HG02870 (cell line): ENCODE data around the gene ADAM12.
"Not testable (repeated sequence)": the region's sequence is repeated elsewhere in the genome, so short reads cannot be mapped to it uniquely, and the experiment has no call there.

ENCODE experiments used
- ATAC-seq: cut with Tn5 transposase; IDR thresholded peaks from one replicate; pipeline ENCODE4 v1.9.1; 2021; ENCODE audit warnings: mild to moderate bottlenecking, moderate library complexity; ENCODE audit not compliant: unreplicated experiment

The ADAM12 gene

DNA sequence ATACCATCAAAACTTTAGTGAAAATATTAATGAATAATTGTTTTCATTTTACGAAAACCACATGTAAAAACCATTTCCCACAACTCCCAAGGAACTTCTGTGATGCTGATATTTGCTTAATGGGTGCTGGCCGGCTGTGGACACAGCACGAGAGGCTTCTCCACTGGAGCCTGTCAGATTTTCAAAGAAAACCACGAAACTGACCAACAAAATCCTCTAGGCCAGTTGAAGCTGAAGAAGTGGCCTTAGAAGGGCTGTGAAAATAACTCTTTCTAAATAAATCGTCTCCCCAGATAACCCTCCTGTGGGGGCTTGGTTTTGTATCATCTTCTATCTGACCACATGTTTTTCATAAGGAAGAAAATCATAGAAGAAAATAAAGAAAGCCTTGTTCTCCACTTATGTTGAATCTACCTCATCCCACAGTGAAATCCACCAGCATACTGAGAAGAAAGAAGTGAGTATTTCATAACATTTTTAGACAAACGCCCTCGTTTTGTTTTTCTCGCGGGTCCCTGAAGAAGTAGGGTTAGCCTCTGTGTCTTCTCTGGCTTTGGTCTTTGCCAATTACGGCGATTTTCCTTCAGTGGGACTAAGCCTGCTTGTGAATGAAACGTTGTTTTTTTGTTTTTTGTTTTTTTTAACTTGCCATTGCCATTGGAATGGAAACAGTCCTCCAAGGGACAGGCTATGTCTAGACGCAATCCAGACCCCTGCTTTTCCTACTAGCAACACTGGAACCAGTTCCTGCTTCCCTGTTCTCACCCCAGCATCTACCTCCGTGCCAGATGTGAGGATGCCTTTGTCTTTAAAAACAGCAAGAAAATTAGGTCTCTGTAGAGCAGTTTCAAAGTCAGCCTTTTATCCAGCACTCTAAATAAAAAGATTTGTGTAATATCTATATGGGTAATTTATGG is 123.9 kb downstream of the ADAM12 start:
- no peak for ATAC-seq

DNA sequence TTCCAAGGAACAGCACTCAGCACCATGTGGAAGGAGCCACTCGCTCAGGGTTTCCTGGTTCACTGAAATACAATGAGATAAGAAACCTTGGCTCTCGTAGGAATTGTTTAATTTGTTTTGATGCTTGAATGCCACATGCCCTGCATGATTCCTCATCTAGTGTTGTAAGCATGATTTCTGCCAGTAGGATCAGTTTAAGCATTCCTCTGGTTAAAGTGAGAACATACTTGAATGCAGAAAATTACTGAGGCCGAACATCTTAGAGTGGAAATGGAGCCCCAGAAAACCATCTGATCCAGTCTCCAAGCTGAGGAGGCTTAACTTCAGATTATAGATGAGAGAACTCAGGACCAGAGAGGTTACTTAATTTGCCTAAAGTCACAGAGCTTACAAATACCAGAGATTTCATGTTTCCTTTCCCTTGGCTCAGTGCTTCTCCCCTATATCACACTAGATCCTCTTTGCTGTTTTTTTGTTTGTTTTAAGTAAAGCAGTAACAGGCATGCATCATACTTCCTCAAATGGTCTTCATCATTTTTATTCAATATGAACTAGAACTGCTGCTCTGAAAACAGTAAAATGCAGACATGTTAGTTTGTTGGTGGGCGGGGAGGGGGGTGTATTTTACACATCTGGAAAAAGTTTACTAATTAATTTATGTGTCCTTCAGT is 125.1 kb downstream of the ADAM12 start:
- no peak for ATAC-seq

DNA sequence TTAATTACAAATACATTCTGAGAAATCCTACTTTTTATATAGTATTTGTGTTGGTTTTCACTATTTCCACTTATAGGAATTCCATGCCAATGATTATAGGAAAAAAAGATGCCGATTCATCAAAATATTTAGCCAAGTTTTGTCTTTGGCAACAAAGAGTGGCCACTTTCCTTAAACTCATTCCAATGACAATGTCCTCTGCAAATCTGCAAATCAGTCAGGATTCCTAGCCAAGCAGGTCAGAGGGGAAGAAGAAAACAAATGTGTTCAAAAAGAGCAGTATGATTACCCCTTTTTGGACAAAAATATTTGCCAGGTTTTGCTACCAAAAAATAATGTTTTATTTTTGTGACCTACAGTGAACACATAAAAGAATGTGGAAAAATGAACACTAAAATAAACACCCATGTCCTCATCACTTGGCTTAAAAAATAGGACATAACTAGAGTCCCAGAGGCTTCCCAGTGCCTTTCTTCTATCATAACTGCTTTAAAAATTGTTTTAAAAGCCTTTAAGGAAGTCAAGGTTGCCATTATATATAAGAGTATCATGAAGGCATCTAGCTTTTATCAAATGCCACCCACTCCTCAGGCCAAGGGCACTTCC is 125.9 kb downstream of the ADAM12 start:
- ATAC-seq, result no peak

DNA sequence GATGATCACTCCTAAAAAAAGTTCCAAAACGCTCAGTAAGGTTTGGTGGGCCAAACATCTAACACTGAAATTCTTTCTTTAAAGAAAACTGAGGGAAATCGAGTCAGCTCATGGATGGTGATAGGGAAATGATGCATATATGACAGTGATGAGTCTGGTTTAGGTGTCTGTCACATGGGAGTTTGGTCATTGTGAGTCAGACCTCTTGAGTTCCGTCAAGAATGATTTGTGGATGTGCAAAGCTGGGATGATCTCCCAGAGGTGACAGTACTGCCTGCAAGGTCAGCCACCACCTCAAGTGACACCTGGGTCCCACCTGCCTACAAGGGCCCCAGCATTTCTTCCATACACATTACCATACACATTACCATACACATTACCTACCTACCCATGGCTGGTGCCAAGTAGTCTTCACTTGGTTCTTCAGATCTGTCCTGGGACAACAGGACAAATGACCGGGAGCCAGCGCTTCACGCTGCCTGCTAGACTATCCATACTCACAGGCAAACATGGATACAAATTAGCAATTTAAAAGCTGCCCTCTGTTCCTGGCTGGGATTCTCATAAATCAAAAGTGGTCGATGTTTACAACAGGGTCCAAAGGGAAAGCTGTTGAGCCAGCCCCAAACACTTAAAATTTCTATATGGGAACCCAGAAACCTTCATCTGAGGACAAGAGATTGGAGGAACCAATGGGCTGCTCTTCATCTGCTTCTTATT is 128.4 kb downstream of the ADAM12 start:
- no peak for ATAC-seq

DNA sequence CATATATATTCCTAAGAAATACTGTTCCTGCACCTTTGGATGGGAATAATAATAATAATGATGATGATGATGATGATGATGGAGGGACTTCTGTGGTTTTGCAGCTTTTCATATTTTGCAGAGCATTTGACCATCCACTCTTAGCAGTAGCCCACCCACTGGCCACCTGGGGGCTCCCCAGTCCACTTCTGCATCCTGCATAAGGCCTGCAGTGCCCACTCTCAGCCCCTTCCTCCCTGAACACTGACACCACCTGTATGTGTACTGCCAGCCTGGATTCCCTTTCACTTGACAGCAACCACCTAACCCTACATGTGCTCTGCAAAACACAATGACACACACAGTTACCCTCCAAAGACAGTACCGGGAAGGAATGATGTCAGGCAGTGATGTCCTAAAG is 131.4 kb downstream of the ADAM12 start:
- no peak for ATAC-seq

DNA sequence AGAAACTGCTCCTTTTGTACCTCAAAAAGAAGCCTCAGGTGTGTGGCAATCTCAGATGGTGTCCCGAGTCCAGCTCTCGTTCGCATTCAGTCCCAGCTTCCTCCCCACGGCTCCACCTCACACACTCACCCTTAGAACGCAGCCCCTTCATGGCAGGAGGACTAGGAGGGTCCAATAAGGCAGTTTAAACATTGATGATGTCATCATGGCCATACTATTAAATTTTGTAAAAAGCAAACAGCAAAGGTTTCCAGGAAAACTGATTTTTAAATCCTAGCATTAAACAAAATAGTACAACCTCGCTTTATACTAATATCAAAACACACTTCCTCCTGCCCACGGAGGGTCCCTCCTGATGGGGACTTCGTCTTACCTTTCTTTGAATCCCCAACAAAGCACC is 133.0 kb downstream of the ADAM12 start:
- no peak for ATAC-seq

DNA sequence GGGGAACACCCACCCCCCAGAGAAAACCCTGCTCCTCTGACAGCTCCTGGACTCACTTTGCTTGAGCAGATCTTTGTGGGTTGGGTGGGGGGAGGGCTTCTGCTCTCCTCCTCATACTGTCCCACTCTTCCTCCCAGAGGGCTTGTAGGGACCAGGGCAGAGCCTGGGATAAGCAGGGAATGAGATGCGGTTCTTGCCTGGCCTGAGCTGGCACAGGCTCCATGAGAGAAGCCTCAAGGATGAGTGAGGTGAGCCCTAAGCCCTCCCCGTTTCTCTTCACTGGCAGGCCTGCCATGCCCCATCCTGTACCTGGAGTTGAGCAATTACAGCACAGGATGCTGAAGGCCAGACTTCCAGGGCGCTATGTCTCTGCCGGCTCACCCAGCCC is 134.7 kb downstream of the ADAM12 start:
- no peak for ATAC-seq

DNA sequence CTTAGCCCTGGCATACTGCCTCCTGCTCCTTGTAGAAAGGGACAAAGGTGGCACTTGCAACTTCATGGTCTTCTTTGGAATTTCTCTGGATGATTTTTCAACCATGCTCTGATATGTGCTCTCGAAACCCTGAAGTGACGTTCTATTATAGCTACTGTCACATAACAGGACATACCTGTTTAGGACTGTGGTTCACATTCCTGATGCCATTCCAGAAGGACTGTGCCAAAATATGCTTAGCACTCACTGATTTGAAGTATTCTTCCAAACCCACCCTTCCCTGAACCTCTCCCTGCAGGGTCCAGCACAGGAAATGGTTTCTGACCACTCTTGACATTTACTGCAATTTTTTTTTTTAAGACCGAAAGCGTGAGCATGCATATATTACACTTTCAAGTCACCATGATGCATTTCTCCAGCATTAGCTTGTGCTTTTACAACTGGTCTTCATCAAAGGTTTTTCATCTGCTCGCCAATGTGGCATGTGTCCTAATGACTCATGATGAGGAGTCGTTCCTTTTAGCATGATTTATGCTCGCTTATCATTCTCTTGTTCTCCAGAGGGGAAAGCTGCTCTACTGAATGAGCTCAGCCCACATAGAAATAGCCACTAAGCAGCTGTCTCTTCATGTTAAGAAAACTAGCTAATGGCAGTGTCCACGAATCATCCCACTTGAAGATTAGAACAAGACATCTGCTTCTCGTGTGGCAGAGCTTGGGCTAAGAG is 135.2 kb downstream of the ADAM12 start:
- no peak for ATAC-seq

DNA sequence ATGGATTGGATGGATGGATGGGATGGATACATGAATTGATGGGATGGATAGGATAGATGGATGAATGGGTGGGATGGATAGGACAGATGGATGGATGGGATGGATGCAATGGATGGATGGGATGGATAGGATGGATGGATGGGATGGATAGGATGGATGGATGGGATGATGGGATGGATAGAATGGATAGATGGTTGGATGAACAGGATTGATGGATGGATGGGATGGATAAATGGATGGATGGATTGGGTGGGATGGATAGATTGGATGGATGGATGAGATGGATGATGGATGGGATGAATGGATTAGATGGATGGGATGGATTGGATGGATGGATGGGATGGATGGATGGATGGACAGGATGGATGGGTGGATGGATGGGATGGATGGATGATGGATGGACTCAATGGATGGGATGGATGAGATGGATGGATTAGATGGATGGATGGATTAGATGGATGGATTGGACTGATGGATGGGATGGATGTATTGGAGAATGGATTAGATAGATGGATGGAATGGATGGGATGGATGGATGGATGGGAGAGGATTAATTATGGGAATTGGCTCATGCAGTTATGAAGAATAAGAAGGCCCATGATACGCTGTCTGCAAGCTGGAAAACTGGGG is 136.4 kb downstream of the ADAM12 start:
- ATAC-seq, result no peak

DNA sequence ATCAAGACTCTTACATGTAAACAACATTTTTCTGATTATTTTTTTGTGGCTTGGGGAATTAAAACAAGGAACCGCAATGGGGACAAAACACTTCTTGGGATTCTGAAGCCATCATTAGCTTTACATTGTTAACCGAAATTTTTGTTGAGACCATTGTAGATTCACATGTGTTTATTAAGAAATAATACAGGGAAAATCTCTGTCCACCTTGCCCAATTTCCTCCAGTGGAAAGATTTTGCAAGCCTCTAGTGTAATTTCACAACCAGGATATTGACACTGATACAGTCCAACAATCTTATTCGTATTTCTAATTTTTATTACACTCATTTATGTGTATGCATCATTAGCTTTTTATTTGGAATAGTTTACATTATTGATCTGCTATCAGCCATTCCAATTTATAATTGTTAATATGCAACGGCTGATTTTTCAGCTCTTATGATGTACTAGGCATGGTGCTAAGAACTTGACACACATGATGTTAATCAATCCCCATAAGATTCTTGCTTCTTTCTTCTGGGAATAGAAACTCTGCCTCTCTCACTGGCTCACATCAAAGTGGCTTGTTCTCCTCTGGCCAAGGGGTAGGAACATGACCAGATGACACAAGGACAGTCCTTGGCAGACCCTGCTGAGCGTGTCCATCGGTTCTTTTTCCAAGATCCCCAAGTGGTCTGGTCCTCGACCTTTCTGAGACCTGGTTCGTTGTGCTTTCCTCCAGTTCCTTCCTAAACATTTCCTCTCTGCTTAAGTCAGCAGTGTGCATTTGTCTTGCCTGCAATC is 137.6 kb downstream of the ADAM12 start:
- ATAC-seq, result no peak

DNA sequence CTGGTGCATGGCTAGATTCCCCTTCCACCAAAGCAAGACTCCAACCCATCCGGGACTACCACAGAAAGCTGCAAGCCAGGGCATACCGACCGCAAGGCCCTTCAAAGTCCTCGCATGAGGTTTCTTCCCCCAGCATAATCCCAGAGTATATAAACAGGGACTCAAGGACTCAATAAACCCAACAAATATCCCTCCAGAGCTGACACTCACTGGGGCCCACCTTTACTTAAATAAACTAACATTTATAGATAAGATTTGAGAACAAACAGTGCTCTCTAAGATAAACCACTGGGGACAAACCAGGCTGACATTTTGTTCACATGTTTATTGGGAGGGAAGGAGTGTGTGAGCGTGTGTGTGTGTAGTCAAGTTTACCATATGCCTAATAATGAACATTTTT is 138.2 kb downstream of the ADAM12 start:
- no peak for ATAC-seq

DNA sequence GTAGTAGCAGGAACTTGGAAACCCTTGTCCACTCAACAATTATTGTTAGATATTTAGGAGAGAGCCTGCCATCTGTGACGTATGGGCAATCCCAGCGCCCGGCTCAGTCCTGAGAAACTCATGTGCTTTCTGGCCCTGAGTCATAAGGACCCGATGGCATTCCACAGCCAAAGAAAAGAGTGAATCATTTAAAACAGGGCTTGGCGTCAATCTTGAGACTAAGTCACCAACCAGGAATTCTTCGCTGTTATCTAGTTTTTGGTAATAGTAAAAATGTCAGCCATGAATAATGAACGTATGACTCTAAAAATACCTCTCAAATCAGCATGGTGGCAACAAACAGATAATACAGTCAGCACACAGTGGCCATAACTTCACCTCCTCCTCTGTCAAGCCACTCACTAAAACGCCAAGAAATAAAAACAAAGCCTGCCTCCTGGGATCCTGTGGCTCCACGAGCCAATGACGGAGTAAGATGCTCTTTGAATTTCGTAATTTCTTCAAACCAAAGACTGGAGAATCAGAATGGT is 140.8 kb downstream of the ADAM12 start:
- ATAC-seq, result no peak

DNA sequence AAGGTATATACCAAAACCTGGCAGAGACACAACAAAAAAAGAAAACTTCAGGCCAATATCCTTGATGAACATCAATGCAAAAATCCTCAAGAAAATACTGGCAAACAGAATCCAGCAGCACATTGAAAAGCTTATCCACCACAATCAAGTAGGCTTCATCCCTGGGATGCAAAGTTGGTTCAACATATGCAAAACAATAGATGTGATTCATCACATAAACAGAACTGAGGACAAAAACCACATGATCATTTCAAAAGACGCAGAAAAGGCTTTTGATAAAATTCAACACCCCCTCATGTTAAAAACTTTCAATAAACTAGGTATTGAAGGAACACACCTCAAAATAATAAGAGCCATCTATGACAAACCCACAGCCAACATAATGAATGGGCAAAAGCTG is 141.9 kb downstream of the ADAM12 start:
- not testable (repeated sequence) for ATAC-seq

DNA sequence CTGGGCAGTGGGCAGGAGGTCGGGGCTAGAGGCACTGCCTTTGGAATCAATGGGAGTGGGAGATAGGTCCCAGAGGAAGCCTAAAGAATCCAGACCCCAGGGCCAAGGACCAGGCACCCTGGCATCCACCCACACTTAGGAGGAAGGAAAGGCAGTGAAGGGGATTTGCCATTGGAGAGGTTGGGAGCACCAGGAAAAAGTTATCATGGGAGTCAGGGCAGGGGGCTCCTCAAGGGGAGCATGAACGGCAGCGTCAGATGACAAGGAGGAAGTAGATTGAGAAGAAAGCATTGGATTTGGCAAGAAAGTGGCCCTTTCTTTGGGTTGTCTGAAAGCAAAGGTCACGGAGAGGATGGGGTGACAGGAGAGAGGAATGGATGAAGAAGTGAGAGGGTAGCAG is 142.8 kb downstream of the ADAM12 start:
- no peak for ATAC-seq

DNA sequence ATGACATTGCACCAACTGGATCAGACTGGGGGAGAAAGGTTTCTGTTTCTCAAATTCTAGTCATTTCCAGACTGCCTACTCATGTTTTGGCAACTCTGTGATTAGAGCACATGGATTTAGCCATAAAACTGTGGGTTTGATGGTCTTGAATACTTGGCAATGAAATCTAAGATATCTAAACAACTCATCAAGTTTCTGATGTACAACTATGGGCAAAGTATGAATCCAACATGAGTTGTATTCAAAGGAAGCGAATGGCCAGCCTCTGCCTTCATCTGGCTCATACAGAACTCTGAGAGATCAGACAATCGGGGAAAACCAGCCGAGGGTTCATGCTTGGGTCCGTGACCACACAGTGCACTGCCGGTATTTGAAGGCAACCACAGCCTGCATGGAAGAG is 144.3 kb downstream of the ADAM12 start:
- no peak for ATAC-seq

DNA sequence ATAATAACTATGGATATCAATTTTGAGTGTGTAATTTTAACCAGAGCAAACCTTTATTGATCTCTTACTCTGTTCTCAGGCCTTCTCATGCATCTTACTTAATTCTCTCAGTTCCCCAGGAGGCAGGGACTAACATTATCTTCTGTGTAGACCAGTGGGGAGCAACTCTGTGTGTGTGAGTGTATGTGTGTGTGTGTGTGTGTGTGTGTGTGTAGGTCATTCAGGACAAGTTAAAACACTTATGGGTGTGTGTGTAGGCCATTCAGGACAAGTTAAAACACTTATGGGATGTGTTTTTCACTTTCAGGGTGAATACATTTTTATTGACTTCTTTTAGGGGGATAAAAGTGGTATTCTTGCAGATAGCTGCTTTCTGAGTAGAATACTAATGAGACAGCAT is 145.0 kb downstream of the ADAM12 start:
- no peak for ATAC-seq

DNA sequence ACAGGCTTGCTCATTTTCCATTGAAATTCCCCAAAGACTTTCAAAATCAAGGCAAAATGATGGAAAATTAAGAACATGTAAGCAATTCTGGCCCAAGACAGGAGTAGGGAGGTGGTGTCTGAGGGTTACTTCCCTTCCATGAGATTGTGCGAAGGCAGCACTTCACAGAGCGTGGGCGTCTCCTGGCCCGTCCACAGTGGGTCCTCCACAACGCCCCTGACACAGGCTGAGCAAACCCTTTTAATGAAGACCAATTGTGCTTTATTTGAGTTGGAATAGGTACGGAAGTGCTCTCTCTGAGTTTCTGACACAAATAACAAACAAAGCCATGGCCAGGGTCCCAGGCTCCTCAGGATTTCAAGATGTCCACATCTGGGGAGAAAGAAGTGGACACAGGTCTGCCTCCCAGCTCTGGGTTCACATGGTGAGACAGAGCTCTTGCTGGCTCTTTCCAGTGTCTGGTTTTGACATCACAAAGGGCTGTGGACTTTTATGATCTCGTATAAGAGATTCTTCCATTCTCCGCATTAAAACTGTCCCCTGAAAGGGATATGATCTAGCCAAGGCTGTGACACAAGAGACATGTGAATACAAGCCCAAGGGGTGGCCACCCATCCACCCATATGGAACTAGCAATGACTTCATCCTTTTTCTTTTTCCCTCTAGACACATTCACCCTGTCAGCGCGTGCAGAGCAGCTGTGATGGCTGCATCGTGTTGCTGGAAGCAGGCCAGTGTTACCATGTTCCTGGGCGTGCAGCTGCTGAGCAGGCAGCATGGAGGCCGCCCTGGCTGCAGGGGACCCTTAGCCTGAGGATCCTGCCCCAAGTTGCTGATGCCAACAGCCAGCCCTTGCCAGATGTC is 145.6 kb downstream of the ADAM12 start:
- no peak for ATAC-seq

DNA sequence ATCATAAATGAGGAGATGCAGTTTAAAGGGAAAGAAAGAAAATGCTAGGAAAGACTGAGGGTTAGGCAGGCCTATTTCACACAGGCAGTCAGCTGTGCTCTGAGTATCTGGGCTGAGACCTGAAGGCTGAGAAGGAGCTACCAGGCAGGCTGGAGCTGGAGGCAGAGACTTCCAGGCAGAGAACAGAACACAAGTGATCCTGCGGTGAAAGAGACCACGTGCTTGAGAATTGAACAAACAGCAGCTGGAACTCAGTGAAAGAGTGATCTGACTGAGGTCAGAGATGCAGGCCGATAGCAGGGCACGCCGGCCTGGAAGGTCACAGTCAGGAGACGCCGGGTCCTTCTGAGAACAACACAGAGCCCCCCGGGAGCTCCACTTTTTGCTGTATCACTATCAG is 147.8 kb downstream of the ADAM12 start:
- ATAC-seq, result no peak
